ENCODE results near the gene EXOG.

EXOG gene

DNA sequence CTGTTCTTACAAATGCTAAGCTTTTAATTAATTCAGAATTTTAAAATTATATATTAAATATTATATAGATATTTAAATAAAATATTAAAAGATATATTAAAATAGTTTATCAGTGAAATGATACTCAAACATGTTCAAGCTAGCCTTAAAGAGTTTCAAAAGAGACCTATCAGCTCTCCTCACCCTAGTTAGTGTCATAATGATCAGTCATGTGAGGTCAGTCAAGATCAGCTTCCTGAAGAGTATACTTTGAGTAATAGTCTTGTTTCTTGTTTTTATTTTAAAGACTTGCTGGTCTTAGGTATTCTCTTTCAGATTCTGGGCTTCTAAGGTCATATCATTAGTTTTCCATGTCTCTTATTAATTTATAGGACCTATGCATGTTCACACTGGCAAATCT is 14.5 kb downstream of the EXOG start:
- no peak for DNase-seq (ENCODE audit: low read depth in 2 of 2)

- no peak for DNase-seq (ENCODE audit: low read depth in 2 of 2)
Observed at GRCh38 chr3:38511546-38511945, 15.4 kb downstream of the EXOG start.

- DNase-seq (ENCODE audit: low read depth in 2 of 2), result no peak
Observed at GRCh38 chr3:38515367-38515766, 19.2 kb downstream of the EXOG start.

- DNase-seq (ENCODE audit: low read depth in 2 of 2), result no peak
Observed at GRCh38 chr3:38516669-38517068, 20.5 kb downstream of the EXOG start.

DNA sequence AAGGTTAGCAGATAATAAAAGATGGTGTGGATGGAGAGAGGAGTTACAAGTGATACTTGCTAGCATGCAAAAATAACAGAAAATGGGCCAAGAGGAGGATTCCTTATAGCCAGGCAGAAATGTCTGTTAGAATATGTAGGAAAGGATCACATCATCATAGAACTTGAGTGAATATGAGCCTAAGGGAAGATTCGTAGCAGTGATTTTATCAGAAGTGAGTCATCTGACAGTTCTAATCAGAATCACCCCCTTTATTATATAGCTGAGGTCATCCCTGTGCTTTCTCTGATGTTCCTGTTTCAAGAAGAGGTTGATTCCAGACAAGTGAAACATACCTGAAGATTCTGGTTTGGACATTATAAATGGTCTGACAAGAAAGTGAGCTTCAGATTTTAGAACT is 22.9 kb downstream of the EXOG start:
- DNase-seq (ENCODE audit: low read depth in 2 of 2), result no peak

DNA sequence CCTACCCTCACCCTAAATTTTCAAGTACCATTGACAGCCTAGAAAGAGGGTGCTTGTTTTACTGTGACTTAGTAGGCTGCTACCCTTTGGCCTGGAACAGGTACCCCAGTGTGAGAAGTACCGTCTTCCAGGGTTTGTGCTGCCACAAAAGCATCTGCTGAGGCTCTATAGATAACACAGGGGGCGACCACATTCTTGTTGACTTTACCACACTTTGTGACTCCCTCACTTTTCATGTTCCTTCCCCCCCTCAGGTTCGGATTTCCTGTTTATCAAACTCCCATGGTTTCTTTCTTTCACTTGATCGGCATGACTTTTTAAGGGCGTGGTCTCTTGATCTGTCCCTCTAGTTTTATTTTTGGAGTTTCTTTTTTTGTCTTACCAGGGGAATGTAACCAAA is 23.5 kb downstream of the EXOG start:
- DNase-seq (ENCODE audit: low read depth in 2 of 2), result no peak

GRCh38 chr3:38521391-38521987 is 25.3 kb downstream of the EXOG start:
- peak; percentile 17 to 31 for DNase-seq (ENCODE audit: low read depth in 2 of 2)

DNA sequence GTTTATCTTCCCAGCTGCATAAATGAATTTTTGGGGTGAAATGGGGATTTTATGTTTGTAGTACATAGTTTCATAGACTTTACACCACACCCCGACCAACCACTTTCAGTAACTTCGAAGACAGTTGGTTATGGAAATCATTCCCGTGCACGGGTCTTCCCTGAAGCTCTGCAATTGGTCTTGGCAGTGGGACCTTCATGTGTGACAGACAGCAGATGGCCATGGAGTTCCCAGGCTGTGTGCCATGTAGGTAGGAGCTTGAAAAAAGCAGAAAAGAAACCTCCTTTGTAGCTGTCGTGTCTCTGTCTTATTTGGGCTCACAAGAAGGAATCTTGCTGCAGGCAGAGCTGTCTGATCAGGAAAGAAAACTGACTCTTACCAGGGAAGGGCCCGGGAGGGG is 25.9 kb downstream of the EXOG start:
- no peak for DNase-seq (ENCODE audit: low read depth in 2 of 2)

GRCh38 chr3:38524141-38524739 is 28.1 kb downstream of the EXOG start:
- DNase-seq (ENCODE audit: low read depth in 2 of 2), result no peak

DNA sequence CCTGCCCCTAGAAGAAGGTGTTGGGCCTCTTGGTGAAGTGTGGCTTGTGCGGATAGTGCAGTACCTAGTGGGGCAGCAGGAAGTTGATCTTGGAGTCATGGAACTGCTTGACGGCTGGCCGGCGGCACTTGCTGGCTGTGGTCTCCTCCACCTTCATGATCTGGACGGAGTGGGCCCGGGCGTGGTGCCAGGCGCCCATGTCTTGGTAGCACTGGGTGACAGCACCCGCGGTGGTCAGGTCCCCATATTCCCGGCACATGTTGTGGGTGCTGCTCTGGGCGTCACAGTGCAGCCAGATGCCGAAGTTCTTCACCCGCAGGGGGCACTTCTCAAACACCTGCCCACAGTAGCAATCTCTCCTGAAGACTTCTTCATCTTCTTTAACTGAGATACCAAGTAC is 30.7 kb downstream of the EXOG start:
- no peak for DNase-seq (ENCODE audit: low read depth in 2 of 2)

GRCh38 chr3:38528457-38528856 is 32.3 kb downstream of the EXOG start:
- DNase-seq (ENCODE audit: low read depth in 2 of 2), result no peak

DNA sequence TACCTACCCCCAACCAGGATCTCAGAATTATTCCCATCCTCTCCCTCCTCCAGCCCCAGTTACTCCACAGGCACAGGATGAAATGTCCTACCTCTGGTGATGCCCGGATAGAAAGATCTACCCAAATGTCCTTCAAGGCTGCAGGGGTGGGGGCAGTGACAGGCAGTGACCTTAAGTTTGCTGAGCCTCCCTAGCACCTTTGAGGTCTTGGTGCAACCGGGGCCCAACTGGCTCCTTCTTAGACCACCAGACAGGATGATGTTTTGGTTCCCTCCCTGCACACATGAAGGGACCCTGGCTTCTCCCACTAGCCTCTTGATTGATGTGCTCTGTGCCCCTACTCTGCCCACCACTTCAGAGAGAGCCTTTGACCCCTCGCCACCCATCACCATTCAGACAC is 36.4 kb downstream of the EXOG start:
- no peak for DNase-seq (ENCODE audit: low read depth in 2 of 2)

DNA sequence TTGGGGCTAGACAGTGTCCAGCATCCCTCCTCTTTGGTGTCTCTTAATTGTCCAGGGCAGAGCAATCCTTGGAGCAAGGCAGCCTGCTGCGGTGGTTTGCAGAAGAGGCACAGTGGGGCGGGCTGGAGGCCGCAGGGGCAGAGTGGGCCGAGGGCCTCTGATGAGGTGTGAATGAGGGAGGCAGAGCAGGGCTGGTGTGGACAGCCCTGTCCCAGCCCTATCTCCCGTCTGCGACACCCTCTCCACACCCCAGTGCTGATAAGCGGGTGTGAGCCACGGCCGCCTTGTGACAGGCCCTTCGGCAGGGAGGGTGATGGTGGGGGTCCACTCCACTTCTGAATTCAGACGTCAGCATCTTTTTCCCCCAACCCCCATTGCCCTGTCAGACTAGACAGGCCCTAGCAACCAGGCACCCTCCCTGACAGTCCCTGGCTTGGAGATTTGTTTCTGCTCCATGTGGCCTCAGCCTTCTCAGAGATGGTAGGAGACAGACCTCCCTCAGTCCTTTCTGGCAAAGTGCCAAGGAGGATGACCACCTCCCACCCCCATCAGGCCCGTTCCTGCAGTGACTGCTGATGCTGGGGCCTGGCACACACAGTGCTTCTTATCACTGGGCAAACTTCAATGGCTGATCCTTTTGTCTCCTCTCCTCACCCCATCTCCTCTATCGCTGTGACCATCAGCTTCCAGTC is 37.3 kb downstream of the EXOG start:
- no peak for DNase-seq (ENCODE audit: low read depth in 2 of 2)

DNA sequence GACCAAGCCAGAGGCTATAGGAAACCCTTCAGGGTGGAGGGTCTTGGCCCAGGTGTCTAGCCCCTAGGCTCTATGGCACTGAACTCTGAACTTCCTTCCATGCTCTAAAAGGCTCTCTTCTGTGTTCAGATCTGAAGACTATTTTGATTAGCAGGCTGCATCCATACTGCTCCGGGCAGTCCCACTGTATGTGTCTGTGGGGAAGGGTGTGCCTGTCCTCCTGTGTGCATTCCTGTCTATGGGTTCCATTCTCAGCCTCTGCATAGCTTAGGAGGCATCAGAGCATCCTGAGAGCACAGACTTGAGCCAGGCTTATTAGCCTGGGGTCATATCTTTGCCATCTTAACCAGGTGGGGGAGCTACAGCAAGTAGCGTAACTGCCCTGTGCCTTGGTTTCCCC is 38.0 kb downstream of the EXOG start:
- no peak for DNase-seq (ENCODE audit: low read depth in 2 of 2)

GRCh38 chr3:38534604-38535003 is 38.5 kb downstream of the EXOG start:
- DNase-seq (ENCODE audit: low read depth in 2 of 2), result no peak

- no peak for DNase-seq (ENCODE audit: low read depth in 2 of 2)
Observed at GRCh38 chr3:38536671-38537070, 40.5 kb downstream of the EXOG start.

DNA sequence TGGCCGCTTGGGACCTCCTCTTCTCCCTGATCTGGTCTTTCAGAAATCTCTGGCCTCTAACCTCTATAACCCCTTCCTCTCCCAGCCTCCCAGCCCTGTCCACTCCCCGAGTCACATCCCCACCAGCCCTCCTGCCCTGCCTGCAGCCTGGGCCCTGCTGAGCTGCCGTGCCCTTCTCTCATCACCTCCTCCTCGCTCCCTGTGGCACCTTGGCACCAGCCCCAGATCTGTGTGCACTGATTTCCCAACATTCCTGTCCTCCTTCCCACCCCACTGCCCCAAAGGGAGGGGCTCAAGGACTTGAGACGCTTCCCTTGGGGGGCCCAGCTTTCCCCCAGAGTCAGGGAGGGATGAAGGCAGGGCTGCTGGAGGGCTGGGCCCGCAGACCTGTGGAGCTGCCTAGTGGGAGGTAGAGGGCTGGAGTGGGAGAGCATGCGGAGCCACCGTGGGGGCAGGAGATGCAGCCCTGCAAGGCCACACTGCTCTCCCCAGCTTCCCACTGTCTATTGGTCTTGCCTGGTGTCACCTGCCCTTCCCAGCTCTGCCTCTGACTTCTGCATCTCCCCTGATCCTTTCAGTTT is 42.7 kb downstream of the EXOG start:
- DNase-seq (ENCODE audit: low read depth in 2 of 2), result no peak

- no peak for DNase-seq (ENCODE audit: low read depth in 2 of 2)
Observed at GRCh38 chr3:38541806-38542205, 45.7 kb downstream of the EXOG start.

GRCh38 chr3:38542401-38543298 is 46.5 kb downstream of the EXOG start:
- no peak for DNase-seq (ENCODE audit: low read depth in 2 of 2)

DNA sequence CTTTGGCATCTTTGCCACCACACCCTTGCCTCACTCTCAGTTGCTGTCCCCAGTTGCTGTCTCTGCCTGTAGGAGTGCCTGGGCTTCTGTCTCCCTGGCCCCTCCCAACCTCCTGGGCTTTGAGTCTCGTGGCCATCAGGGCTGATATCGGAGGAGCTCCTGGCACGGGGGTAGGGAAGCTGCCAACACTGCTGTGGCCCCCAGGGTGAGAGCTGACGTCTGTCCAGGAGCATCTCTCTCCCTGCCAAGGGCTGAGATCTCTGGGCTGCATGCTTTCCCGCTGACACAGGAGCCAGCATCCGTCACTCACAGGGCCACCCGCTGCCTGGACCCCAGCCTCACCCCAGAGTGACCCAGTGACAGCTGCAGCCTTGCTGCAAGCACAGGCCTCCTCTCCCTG is 47.4 kb downstream of the EXOG start:
- no peak for DNase-seq (ENCODE audit: low read depth in 2 of 2)

GRCh38 chr3:38544926-38545325 is 48.8 kb downstream of the EXOG start:
- DNase-seq (ENCODE audit: low read depth in 2 of 2), result no peak

GRCh38 chr3:38545550-38545949 is 49.4 kb downstream of the EXOG start:
- no peak for DNase-seq (ENCODE audit: low read depth in 2 of 2)

Data from stimulated activated CD8-positive, alpha-beta memory T cell treated with anti-CD3 and anti-CD28 coated beads, Interleukin-2, amount 100 ng/mL, for 1 hour (primary cell).